ENCODE results near the gene HNRNPF.

The HNRNPF gene

GRCh38 chr10:43444897-43445466, 36.0 kb upstream of the HNRNPF start:
- TF ChIP-seq, protein P1, sequence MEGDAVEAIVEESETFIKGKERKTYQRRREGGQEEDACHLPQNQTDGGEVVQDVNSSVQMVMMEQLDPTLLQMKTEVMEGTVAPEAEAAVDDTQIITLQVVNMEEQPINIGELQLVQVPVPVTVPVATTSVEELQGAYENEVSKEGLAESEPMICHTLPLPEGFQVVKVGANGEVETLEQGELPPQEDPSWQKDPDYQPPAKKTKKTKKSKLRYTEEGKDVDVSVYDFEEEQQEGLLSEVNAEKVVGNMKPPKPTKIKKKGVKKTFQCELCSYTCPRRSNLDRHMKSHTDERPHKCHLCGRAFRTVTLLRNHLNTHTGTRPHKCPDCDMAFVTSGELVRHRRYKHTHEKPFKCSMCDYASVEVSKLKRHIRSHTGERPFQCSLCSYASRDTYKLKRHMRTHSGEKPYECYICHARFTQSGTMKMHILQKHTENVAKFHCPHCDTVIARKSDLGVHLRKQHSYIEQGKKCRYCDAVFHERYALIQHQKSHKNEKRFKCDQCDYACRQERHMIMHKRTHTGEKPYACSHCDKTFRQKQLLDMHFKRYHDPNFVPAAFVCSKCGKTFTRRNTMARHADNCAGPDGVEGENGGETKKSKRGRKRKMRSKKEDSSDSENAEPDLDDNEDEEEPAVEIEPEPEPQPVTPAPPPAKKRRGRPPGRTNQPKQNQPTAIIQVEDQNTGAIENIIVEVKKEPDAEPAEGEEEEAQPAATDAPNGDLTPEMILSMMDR (IDR thresholded peaks at IDR 0.05; ENCODE audit: low read depth, low read length), result no peak
- no peaks in the 10 kb centered on the region for H3K36me3 ChIP-seq
- no peak overlapping the region for H3K4me3 ChIP-seq (ENCODE audit: low read depth, low read length)
- no peak for DNase-seq
- no peaks in the 10 kb centered on the region for H3K27me3 ChIP-seq
- no peaks in the 10 kb centered on the region for H3K4me1 ChIP-seq
- no peaks in the 10 kb centered on the region for H3K9me3 ChIP-seq

DNA sequence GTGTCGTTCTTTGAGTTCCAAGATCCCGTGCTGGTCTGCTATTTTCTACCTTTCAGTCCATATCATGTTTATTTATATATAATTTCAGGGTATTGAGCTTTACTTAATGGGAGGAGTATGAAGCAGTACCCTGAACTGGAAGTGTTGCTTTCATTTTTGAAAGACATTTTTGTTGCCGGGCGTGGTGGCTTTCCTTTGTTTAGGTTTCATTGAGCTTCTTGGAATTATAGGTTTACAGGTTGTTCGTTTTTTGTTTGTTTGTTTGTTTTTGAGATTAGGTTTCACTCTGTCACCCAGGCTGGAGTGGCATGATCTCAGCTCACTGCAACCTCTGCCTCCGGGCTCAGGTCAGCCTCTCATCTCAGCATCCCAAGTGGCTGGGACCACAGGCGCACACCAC, 35.3 kb upstream of the HNRNPF start:
- H3K4me3 ChIP-seq (ENCODE audit: low read depth, low read length), result no peak overlapping the region
- H3K36me3 ChIP-seq, result no peaks in the 10 kb centered on the region
- TF ChIP-seq, protein P1 (IDR thresholded peaks at IDR 0.05; ENCODE audit: low read depth, low read length), result no peak
- no peaks in the 10 kb centered on the region for H3K27me3 ChIP-seq
- DNase-seq, result no peak
- no peaks in the 10 kb centered on the region for H3K9me3 ChIP-seq
- no peaks in the 10 kb centered on the region for H3K4me1 ChIP-seq

GRCh38 chr10:43440463-43441134, 31.6 kb upstream of the HNRNPF start:
- Histone ChIP-seq H3K27me3 (no peaks in the 10 kb centered on the region), H3K4me3 (ENCODE audit: low read depth, low read length) (no peak overlapping the region), H3K9me3 (no peaks in the 10 kb centered on the region), H3K36me3 (no peaks in the 10 kb centered on the region), H3K4me1 (no peaks in the 10 kb centered on the region)
- TF ChIP-seq, protein P1 (IDR thresholded peaks at IDR 0.05; ENCODE audit: low read depth, low read length), result no peak
- no peak for DNase-seq

DNA sequence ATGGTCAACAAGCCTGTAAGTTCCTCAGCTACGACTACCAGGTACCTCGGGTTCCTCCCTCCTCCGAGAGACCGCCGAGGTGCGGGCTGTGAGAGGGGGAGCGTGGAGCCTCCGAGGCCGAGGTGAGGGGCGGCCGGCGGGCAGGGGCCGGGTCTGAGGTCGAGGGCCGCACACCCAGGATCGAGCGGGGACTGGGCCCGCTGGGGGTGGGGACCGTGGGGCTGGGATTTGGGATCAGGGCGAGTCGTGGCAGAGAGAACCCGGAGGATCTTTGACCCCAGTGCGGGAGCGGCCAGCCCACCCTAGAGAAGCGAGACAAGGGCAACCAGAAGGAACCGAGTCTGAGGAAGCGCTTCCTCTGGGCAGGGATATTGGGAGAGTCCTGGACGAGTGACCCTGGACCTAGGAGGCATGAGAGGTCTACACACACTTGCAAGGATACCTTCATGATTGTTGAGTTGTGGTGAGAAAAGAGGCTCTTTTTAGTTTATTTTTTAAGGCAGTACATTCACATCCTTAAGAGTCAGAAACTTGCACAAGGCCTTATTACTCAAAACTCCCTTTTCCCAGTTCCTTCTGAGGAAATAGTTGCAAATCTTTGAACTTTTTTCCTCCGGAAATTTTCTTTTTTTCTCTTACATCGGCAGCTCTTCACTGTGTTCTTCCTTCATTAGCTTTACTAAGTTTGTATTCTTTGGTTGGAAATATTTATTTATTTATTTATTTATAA, 28.3 kb upstream of the HNRNPF start:
- H3K36me3 ChIP-seq, result no peaks in the 10 kb centered on the region
- H3K9me3 ChIP-seq, result no peaks in the 10 kb centered on the region
- no peak for DNase-seq
- TF ChIP-seq, protein P1 (IDR thresholded peaks at IDR 0.05; ENCODE audit: low read depth, low read length), result no peak
- no peaks in the 10 kb centered on the region for H3K4me1 ChIP-seq
- H3K4me3 ChIP-seq (ENCODE audit: low read depth, low read length), result peak overlapping the region; percentile 90
- no peaks in the 10 kb centered on the region for H3K27me3 ChIP-seq

DNA sequence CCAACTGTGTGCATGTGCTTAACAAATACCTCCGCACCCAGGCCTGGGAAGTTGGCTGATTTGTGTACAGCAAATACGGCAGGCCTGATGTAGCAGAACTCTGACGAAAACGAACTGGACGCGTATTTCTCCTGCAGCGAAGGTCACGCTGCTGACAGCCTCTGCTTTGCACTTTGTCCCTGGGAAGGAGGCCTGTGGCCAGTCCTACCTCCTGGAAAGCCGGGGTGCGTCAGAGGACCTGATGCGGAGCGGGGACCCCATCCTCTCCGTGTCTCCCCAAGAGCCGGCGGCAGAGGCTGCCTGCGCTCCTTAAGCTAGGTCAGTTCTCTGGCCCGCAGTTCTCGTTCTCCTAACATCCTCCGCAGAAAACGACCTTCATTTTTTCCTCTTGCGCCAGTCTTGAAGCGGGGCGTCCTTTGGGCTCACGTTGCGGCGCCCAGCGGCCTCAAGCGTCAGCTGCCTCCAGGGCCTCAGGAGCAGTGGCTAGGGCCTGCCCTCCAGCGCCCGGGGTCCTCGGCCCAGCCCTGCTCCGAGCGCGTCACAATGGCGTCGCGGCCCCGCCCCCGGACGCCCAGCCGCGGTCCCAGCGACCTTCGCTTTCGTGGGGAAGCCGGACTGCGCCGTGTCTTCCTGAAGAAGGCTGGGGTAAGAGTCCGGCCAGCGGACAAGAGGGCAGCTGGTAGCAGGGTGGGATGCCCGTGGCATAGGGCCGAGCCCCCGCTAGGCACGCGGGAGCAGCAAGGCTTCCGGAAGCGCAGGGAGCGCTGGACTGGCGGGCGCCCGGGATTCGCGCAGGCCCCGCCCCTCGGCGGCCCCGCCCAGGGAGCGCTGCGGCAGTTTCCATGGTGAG, 27.5 kb upstream of the HNRNPF start, which contains the start of gene ZNF487:
Gene ZNF487, plus strand, starts transcription at position 821 of the 850 bp plus-strand sequence. CDS start 38,703 bp downstream, outside the sequence.
- TF ChIP-seq, protein P1 (IDR thresholded peaks at IDR 0.05; ENCODE audit: low read depth, low read length), result peak; percentile 14; the same call in 1 of the 2 replicates
- no peaks in the 10 kb centered on the region for H3K9me3 ChIP-seq
- peak; percentile 85 for DNase-seq
- no peaks in the 10 kb centered on the region for H3K36me3 ChIP-seq
- H3K4me1 ChIP-seq, result no peaks in the 10 kb centered on the region
- H3K27me3 ChIP-seq, result no peaks in the 10 kb centered on the region
- H3K4me3 ChIP-seq (ENCODE audit: low read depth, low read length), result peak within 1 kb of the TSS; percentile 90
